ENCODE measurements around the gene IL1RL2.

IL1RL2 gene

DNA sequence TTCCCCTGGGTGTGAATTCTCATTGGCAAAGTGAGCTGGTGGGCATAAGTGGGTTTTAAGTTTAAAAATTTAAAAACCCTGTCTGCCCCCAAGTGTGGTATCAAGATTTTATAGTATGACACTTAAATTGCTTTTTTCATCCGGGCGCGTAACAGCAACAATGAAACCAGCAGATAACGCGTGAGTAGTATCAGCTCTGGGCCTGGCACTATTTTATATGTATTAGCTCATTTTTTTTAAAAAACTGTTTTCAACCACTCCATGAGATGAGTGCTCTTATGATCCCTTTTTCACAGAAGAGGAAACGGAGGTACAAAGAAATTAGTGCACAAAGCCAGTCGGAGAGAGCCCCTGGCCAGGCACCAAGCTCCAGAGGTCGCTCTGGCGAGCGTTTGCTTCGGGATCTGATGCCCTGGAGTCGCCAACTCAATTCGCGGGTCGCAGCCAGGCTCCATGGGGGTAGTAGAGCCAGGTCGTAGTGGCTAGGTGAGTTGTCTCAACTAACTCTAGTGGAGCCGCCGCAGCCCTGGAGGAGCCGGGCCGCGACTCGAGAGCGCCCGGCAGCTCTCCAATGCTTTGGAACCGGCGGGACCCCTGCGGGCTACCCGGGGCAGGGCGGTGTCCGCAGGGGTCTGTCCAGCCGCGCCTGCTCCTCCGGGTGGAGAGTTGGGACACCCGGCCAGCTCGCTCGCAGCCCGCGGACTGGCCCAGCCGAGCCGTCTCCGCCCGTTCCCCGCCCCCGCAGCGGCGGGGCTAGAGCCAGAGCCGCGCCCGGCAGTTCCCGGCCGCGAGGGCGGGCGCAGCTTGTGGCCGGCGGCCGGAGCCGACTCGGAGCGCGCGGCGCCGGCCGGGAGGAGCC is 44.6 kb upstream of the IL1RL2 start, which contains the start of gene IL1R1:
IL1R1 (plus strand) TSS at position 777 of the 859 bp plus-strand sequence. CDS start 14,979 bp downstream, outside the sequence.
- TF ChIP-seq, protein P1, sequence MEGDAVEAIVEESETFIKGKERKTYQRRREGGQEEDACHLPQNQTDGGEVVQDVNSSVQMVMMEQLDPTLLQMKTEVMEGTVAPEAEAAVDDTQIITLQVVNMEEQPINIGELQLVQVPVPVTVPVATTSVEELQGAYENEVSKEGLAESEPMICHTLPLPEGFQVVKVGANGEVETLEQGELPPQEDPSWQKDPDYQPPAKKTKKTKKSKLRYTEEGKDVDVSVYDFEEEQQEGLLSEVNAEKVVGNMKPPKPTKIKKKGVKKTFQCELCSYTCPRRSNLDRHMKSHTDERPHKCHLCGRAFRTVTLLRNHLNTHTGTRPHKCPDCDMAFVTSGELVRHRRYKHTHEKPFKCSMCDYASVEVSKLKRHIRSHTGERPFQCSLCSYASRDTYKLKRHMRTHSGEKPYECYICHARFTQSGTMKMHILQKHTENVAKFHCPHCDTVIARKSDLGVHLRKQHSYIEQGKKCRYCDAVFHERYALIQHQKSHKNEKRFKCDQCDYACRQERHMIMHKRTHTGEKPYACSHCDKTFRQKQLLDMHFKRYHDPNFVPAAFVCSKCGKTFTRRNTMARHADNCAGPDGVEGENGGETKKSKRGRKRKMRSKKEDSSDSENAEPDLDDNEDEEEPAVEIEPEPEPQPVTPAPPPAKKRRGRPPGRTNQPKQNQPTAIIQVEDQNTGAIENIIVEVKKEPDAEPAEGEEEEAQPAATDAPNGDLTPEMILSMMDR (conservative IDR thresholded peaks at IDR 0.05; ENCODE audit: low read length) = no peak
- DNase-seq (ENCODE audit: low read depth) = peak; percentile 81
- H3K4me3 ChIP-seq (ENCODE audit: low read length) = peak within 1 kb of the TSS; percentile 92

GRCh38 chr2:102142829-102143449 is 43.9 kb upstream of the IL1RL2 start:
- TF ChIP-seq, protein P1 (conservative IDR thresholded peaks at IDR 0.05; ENCODE audit: low read length) = no peak
- DNase-seq (ENCODE audit: low read depth) = peak; percentile 64
- peak overlapping the region; percentile 92 for H3K4me3 ChIP-seq (ENCODE audit: low read length)

- peak overlapping the region; percentile 92 for H3K4me3 ChIP-seq (ENCODE audit: low read length)
Measured at GRCh38 chr2:102143450-102143985, 43.3 kb upstream of the IL1RL2 start.

DNA sequence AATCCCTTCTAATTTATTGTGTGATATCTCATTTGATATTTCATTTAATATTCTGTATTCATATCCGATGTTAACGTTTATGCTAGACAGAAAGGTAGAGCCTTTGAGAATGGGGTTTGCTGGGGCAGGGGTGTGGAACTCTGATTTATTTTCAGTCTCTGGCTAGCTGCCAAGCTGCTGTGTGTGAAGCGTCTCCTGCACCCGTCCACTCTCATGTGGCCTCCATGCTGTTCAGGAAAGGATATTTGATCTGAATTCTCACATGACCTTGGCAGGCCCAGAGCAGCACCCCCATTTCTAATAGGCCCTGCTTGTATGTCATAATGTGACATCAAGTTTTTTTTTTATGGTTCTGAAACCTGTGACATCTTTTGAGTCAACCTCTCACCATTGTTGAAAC is 42.7 kb upstream of the IL1RL2 start:
- TF ChIP-seq, protein P1 (conservative IDR thresholded peaks at IDR 0.05; ENCODE audit: low read length) = no peak
- H3K4me3 ChIP-seq (ENCODE audit: low read length) = peak overlapping the region; percentile 92
- peak; percentile 24 for DNase-seq (ENCODE audit: low read depth)

More at GRCh38 chr2:102143450-102143985, 43.3 kb upstream of the IL1RL2 start:
- DNase-seq (ENCODE audit: low read depth) = peak; percentile 53
- TF ChIP-seq, protein P1 (conservative IDR thresholded peaks at IDR 0.05; ENCODE audit: low read length) = peak; percentile 21; the same call in 1 of the 2 replicates

GRCh38 chr2:102145107-102145506 is 41.7 kb upstream of the IL1RL2 start:
- DNase-seq (ENCODE audit: low read depth) = no peak
- TF ChIP-seq, protein P1 (conservative IDR thresholded peaks at IDR 0.05; ENCODE audit: low read length) = no peak
- H3K4me3 ChIP-seq (ENCODE audit: low read length) = no peak overlapping the region

DNA sequence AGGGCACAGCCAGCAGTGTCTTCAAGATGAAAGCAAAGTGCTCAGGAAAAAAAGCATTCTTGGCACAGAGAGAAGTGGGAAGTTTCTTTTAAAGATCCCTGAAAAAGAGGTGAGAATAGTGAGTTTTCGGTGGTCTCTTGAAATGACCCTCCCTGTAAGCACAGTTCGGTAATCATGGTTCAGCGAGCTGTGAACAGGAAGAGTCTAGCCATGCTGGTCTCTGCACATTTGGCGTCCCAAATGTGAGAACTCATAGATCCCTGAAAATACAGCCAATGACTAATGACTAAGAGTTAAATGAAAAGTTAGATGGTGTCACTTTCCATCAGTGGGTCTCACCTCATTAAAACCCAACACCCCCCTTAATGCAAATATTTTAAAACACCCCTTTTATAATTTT is 40.9 kb upstream of the IL1RL2 start:
- no peak overlapping the region for H3K4me3 ChIP-seq (ENCODE audit: low read length)
- TF ChIP-seq, protein P1 (conservative IDR thresholded peaks at IDR 0.05; ENCODE audit: low read length) = no peak
- no peak for DNase-seq (ENCODE audit: low read depth)

Measured in AG10803 (cell line).